Osteocyte (in vitro differentiated cells): Measurements from ENCODE around the gene SNX10. TPM values are rescaled to one million over a fixed set of nuclear protein-coding genes. Genes with fewer than 3 reads are reported as not detected.

Experiments used
- DNase-seq: peaks from one replicate; pipeline ENCODE4 v3.0.0; 2021; ENCODE audit warnings: mixed read lengths; ENCODE audit not compliant: unreplicated experiment; ENCODE audit errors: extremely low spot score
- H3K27ac Mint-ChIP-seq: one replicate; pipeline ENCODE4 v1.8.0; 2021; ENCODE audit warnings: mild to moderate bottlenecking, mixed read lengths; ENCODE audit not compliant: unreplicated experiment
- H3K27me3 Mint-ChIP-seq: one replicate; pipeline ENCODE4 v1.8.0; 2021; ENCODE audit warnings: mixed read lengths; ENCODE audit not compliant: unreplicated experiment
- H3K36me3 Mint-ChIP-seq: one replicate; pipeline ENCODE4 v1.8.0; 2021; ENCODE audit warnings: mixed read lengths; ENCODE audit not compliant: unreplicated experiment
- H3K4me1 Mint-ChIP-seq: one replicate; pipeline ENCODE4 v1.8.0; 2021; ENCODE audit warnings: mixed read lengths; ENCODE audit not compliant: unreplicated experiment
- H3K4me3 Mint-ChIP-seq: one replicate; pipeline ENCODE4 v1.8.0; 2021; ENCODE audit warnings: mild to moderate bottlenecking, moderate library complexity, mixed read lengths; ENCODE audit not compliant: unreplicated experiment
- H3K9me3 Mint-ChIP-seq: one replicate; pipeline ENCODE4 v1.8.0; 2021; ENCODE audit warnings: mixed read lengths; ENCODE audit not compliant: unreplicated experiment
- total RNA-seq: library from RNA; stranded (reverse); gene quantifications from 2 replicates; pipeline ENCODE4 v1.2.1, GENCODE V29; 2021
- TF ChIP-seq, protein P1 (sequence below): fragments of 200-600 bp; sonication (generic); IDR thresholded peaks from 2 replicates; pipeline ENCODE4 v1.5.0; 2021; ENCODE audit warnings: antibody characterized with exemption, mild to moderate bottlenecking, moderate library complexity

SNX10 gene
- total RNA-seq, 1 donor from 2014 or later = not detected

DNA sequence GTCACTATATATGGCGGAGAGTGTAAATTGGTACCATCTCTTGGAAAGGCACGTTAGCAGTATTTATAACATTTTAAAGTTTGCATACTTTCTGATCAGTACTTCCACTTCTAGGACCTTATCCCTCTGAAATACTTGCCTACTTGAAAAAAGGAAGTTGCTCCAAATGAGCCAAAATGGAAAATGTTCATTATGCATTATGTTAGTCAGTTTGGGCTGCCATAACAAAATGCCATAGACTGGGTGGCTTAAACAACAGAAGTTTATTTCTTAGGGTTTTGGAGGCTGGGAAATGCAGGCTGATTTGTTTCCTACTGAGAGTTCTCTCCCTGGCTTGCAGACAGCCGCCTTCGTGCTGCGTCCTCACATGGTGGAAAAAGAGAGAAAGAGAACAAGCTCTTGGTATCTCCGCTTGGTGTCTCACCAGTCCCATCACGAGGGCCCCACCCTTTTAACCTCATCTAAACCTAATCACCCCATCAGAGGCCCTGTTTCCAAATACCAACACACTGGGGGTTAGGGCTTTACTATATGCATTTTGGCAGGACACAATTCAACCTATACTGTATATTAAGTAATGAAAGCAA, 6.9 kb downstream of the SNX10 start:
- Mint-ChIP-seq H3K9me3 (no peaks in the 10 kb centered on the region), H3K27ac (no peak overlapping the region), H3K4me3 (no peak overlapping the region), H3K36me3 (no peaks in the 10 kb centered on the region), H3K27me3 (peaks cover 10% of the 10 kb centered on the region), H3K4me1 (no peaks in the 10 kb centered on the region)
- no peak for DNase-seq
- TF ChIP-seq, protein P1, sequence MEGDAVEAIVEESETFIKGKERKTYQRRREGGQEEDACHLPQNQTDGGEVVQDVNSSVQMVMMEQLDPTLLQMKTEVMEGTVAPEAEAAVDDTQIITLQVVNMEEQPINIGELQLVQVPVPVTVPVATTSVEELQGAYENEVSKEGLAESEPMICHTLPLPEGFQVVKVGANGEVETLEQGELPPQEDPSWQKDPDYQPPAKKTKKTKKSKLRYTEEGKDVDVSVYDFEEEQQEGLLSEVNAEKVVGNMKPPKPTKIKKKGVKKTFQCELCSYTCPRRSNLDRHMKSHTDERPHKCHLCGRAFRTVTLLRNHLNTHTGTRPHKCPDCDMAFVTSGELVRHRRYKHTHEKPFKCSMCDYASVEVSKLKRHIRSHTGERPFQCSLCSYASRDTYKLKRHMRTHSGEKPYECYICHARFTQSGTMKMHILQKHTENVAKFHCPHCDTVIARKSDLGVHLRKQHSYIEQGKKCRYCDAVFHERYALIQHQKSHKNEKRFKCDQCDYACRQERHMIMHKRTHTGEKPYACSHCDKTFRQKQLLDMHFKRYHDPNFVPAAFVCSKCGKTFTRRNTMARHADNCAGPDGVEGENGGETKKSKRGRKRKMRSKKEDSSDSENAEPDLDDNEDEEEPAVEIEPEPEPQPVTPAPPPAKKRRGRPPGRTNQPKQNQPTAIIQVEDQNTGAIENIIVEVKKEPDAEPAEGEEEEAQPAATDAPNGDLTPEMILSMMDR = no peak

DNA sequence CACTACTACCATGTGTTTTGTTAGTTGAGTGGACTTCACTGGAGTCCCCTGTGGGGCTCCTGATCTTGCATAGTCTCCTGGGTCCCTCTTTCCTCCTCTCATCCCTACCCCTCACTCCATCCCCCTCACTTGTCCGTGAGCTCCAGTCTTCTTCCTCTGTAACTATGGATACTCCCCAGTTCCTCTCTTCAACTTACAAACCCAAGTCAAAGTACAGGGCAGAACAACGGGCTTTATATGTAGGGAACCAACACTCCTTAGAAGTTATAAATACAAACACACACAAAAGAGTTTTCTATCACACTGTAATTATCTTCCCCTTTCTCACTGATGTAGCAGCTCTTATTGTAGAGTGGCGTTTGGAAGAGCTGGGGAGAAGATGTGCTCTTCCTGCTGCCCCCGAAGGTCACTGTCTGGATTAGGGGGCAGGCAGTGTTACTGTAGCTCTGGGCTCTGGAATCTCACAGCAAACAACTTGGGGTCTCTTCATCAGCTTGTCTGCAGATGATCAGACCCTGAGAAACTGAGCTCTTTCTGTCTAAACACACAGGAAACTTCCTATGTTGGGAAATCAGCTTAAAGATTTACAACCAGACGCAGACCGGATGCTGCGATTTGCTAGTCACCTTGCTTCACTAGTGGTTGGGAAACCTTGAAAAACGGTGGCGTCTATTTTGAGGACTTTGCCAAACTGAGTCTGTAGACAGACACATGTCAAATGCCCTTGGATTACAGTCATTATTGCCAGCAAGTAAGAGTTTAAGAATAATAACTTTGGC, 13.6 kb downstream of the SNX10 start:
- TF ChIP-seq, protein P1 = no peak
- H3K9me3 Mint-ChIP-seq = no peaks in the 10 kb centered on the region
- peaks cover 15% of the 10 kb centered on the region for H3K27me3 Mint-ChIP-seq
- H3K36me3 Mint-ChIP-seq = no peaks in the 10 kb centered on the region
- DNase-seq = no peak
- no peak overlapping the region for H3K27ac Mint-ChIP-seq
- no peak overlapping the region for H3K4me3 Mint-ChIP-seq
- no peaks in the 10 kb centered on the region for H3K4me1 Mint-ChIP-seq

DNA sequence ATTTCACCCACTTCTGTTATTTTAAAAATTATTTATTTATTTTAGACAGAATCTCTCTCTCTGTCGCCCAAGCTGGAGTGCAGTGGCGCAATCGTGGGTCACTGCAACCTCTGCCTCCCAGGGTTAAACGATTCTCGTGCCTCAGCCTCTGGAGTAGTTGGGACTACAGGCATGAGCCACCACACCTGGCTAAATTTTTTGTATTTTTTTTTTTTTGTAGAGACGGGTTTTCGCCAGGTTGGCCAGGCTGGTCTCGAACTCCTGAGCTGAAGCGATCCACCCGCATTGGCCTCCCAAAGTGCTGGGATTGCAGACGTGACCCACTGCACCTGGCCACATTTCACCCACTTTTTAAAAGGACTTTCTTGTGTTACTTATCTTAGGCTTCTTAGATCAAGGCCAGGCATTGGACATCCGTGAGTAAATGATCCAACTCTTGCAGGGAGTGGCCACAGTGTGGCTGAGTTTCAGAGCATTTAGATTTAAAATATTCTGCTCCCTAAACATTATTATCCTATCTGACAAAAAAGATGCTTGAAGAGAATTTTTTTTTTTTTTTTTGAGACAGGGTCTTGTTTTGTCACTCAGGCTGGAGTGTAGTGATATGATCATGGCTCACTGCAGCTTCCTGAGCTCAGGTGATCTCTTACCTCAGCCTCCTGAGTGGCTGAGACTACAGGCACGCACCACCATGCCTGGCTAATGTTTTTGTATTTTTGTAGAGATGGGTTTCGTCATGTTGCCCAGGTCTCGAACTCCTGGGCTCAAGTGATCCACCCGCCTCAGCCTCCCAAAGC, 14.4 kb downstream of the SNX10 start:
- H3K4me3 Mint-ChIP-seq = no peak overlapping the region
- H3K27me3 Mint-ChIP-seq = peaks cover 15% of the 10 kb centered on the region
- no peak for DNase-seq
- H3K4me1 Mint-ChIP-seq = no peaks in the 10 kb centered on the region
- TF ChIP-seq, protein P1 = no peak
- H3K27ac Mint-ChIP-seq = no peak overlapping the region
- no peaks in the 10 kb centered on the region for H3K36me3 Mint-ChIP-seq
- H3K9me3 Mint-ChIP-seq = no peaks in the 10 kb centered on the region

DNA sequence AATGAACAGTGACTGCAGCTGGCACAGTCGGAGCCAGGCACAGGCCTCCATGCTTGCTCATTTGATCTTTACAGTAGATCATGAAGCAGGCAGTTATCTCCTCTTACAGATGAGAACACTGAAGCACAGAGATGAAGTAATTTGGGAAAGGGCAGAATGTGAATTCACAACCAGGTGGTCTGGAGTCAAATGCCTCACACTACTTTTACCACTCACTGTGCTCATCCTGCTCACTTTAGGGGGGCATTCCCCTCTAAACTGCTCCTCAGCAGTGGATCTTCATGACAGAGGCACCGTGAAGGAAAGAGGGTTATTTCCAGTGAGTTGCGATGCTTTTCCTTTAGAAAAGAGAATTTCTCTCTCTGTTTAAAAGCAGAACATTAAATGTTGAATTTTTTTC, 15.1 kb downstream of the SNX10 start:
- no peak for DNase-seq
- Mint-ChIP-seq H3K27ac (no peak overlapping the region), H3K36me3 (no peaks in the 10 kb centered on the region), H3K4me1 (no peaks in the 10 kb centered on the region), H3K27me3 (peaks cover 15% of the 10 kb centered on the region), H3K4me3 (no peak overlapping the region), H3K9me3 (no peaks in the 10 kb centered on the region)
- TF ChIP-seq, protein P1 = no peak

DNA sequence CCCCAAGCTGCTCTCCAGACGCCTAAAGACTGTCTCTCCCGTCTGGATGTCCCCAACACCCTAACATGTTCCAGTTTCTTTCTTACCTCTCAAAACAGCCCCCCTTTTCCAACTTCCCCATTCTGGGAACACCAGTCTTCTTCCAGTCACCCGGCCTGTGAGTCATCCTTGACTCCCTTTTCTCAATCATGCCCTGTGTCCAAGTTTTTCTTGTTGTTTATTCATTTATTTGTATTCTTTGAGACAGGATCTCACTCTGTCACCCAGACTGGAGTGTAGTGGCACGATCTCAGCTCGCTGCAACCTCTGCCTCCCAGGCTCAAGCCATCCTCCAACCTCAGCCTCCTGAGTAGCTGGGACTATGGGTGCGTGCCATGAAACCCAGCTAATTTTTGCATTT, 15.6 kb downstream of the SNX10 start:
- Mint-ChIP-seq H3K9me3 (no peaks in the 10 kb centered on the region), H3K27me3 (peaks cover 12% of the 10 kb centered on the region), H3K4me1 (no peaks in the 10 kb centered on the region), H3K4me3 (no peak overlapping the region), H3K36me3 (no peaks in the 10 kb centered on the region), H3K27ac (no peak overlapping the region)
- DNase-seq = no peak
- TF ChIP-seq, protein P1 = no peak
